ENCODE results near the gene MIA2.

MIA2 gene

GRCh38 chr14:39382463-39382862 lies 148.7 kb downstream of the MIA2 start:
- DNase-seq (ENCODE audit: low spot score), result no peak
- in situ Hi-C loops (cut with MboI; ENCODE audit: low pct_unique_long_range_greater_than_20kb, low sequenced_read_pairs, unreplicated experiment), result no loop called here
- TF ChIP-seq CTCF (IDR thresholded peaks at IDR 0.05; ENCODE audit: extremely low read depth, insufficient read depth, missing control alignments), result no peak

GRCh38 chr14:39383026-39383660 lies 149.4 kb downstream of the MIA2 start:
- DNase-seq (ENCODE audit: low spot score), result no peak
- TF ChIP-seq CTCF (IDR thresholded peaks at IDR 0.05; ENCODE audit: extremely low read depth, insufficient read depth, missing control alignments), result no peak
- in situ Hi-C loops (cut with MboI; ENCODE audit: low pct_unique_long_range_greater_than_20kb, low sequenced_read_pairs, unreplicated experiment), result no loop called here

- no peak for TF ChIP-seq CTCF (IDR thresholded peaks at IDR 0.05; ENCODE audit: extremely low read depth, insufficient read depth, missing control alignments)
- no peak for DNase-seq (ENCODE audit: low spot score)
- in situ Hi-C loops (cut with MboI; ENCODE audit: low pct_unique_long_range_greater_than_20kb, low sequenced_read_pairs, unreplicated experiment), result no loop called here
Measured at GRCh38 chr14:39383741-39384140, 150.0 kb downstream of the MIA2 start.

- no peak for TF ChIP-seq CTCF (IDR thresholded peaks at IDR 0.05; ENCODE audit: extremely low read depth, insufficient read depth, missing control alignments)
- no peak for DNase-seq (ENCODE audit: low spot score)
- in situ Hi-C loops (cut with MboI; ENCODE audit: low pct_unique_long_range_greater_than_20kb, low sequenced_read_pairs, unreplicated experiment), result no loop called here
Measured at GRCh38 chr14:39384177-39384576, 150.5 kb downstream of the MIA2 start.

GRCh38 chr14:39393289-39393688 lies 159.6 kb downstream of the MIA2 start:
- no peak for DNase-seq (ENCODE audit: low spot score)
- no peak for TF ChIP-seq CTCF (IDR thresholded peaks at IDR 0.05; ENCODE audit: extremely low read depth, insufficient read depth, missing control alignments)
- in situ Hi-C loops (cut with MboI; ENCODE audit: low pct_unique_long_range_greater_than_20kb, low sequenced_read_pairs, unreplicated experiment), result no loop called here

GRCh38 chr14:39395555-39396254 lies 162.0 kb downstream of the MIA2 start:
- TF ChIP-seq CTCF (IDR thresholded peaks at IDR 0.05; ENCODE audit: extremely low read depth, insufficient read depth, missing control alignments), result no peak
- DNase-seq (ENCODE audit: low spot score), result no peak
- in situ Hi-C loops (cut with MboI; ENCODE audit: low pct_unique_long_range_greater_than_20kb, low sequenced_read_pairs, unreplicated experiment), result no loop called here
